Measurements from ENCODE around the gene GTSF1L.

The GTSF1L gene

DNA sequence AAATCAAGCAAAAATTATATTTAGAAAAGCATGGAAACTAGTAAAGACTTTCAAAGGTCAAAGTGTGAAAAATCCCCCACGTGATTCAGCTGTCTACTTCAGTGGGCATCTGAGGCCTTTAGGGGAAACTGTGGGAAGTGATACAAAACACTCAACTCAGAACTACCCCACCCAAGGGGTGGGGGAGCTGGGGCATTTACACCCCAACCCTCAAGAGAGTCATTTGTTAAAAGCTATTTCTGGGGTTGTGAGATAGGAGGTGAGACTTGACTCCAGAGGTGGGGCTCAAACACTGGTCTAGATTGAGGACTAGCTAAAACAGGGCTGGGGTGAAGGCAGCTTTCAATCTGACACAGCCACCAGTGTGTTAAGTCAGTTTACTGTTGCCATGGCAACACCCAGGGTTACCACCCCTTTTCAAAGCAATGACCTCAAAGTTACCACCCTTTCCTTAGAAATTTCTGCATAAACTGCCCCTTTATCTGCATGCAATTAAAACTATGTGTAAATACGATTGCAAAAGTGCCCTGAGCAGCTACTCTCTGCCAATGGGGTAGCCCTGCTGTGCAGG lies 9.9 kb upstream of the GTSF1L start:
- H3K27ac Mint-ChIP-seq, result peak overlapping the region; percentile 50
- H3K4me1 Mint-ChIP-seq (ENCODE audit: low read depth), result peaks cover 20% of the 10 kb centered on the region
- no peaks in the 10 kb centered on the region for H3K9me3 Mint-ChIP-seq
- peaks cover under 1% of the 10 kb centered on the region for H3K27me3 Mint-ChIP-seq (ENCODE audit: low read depth)
- peak; percentile 69 for DNase-seq (ENCODE audit: low spot score)
- no peak overlapping the region for H3K4me3 Mint-ChIP-seq
- H3K36me3 Mint-ChIP-seq (ENCODE audit: low read depth), result no peaks in the 10 kb centered on the region

- no peaks in the 10 kb centered on the region for H3K27me3 Mint-ChIP-seq (ENCODE audit: low read depth)
- H3K4me1 Mint-ChIP-seq (ENCODE audit: low read depth), result peaks cover 25% of the 10 kb centered on the region
- H3K4me3 Mint-ChIP-seq, result no peak overlapping the region
- H3K27ac Mint-ChIP-seq, result no peak overlapping the region
- no peak for DNase-seq (ENCODE audit: low spot score)
- H3K36me3 Mint-ChIP-seq (ENCODE audit: low read depth), result no peaks in the 10 kb centered on the region
- peaks cover 12% of the 10 kb centered on the region for H3K9me3 Mint-ChIP-seq
These were observed 5.1 kb upstream of the GTSF1L start for GRCh38 chr20:43731927-43732326.

DNA sequence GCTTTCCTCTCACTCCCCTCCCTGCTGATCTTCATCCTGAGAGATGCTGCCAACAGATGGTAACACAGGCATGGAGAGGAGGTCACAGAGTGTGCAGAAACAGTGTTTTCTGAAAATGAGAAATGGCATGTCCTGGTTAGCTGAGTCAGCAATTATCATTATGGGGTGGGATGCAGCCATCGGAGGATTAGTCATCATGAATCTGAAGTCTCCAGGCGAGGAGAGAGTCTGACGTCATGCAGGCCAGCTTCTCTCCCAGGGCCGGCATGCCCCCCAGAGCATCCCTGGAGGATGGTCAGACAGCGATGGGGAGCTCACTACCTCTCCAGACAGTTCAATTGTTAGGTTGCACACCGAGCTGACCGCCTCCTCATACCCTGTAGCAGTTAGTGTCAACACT lies 4.7 kb upstream of the GTSF1L start:
- Mint-ChIP-seq H3K4me3 (no peak overlapping the region), H3K27ac (no peak overlapping the region), H3K36me3 (ENCODE audit: low read depth) (no peaks in the 10 kb centered on the region), H3K27me3 (ENCODE audit: low read depth) (no peaks in the 10 kb centered on the region), H3K4me1 (ENCODE audit: low read depth) (peaks cover 21% of the 10 kb centered on the region), H3K9me3 (peaks cover 12% of the 10 kb centered on the region)
- no peak for DNase-seq (ENCODE audit: low spot score)

GRCh38 chr20:43728686-43729255 lies 2.0 kb upstream of the GTSF1L start:
- H3K27ac Mint-ChIP-seq, result peak overlapping the region; percentile 6
- H3K27me3 Mint-ChIP-seq (ENCODE audit: low read depth), result no peaks in the 10 kb centered on the region
- no peak overlapping the region for H3K4me3 Mint-ChIP-seq
- no peak for DNase-seq (ENCODE audit: low spot score)
- peaks cover 12% of the 10 kb centered on the region for H3K9me3 Mint-ChIP-seq
- H3K4me1 Mint-ChIP-seq (ENCODE audit: low read depth), result peaks cover 16% of the 10 kb centered on the region
- no peaks in the 10 kb centered on the region for H3K36me3 Mint-ChIP-seq (ENCODE audit: low read depth)

DNA sequence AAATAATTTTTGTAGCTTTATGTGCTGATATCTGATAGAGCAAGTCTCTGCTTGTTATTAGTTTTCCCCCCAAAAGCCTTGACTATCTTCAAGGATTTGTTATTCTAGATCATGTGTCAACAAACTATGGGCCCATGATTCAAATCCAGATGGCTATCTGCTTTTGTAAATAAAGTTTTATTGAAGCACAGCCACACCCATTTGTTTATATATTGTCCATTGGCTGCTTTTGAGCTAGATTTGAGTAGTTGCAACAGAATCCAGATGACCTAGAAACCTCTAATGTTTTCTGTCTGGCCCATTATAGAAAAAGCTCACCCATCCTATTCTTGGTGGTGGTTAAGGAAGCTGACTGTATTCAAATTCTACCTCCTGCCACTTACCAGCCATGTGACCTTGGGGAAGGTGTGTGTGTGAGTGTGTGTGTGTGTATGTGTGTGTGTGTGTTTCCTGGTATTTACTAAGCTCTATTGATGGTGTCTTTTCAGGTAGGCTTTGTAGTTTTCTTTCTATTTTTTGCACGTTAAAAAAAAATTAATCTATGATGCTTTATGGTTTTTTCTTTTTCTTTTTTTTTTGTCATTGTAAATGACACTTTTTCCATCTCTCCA lies 1.3 kb upstream of the GTSF1L start:
- H3K36me3 Mint-ChIP-seq (ENCODE audit: low read depth), result no peaks in the 10 kb centered on the region
- no peak for DNase-seq (ENCODE audit: low spot score)
- peaks cover 11% of the 10 kb centered on the region for H3K4me1 Mint-ChIP-seq (ENCODE audit: low read depth)

GRCh38 chr20:43726333-43726732 lies 469 bp downstream of the GTSF1L start:
- DNase-seq (ENCODE audit: low spot score), result no peak
- no peaks in the 10 kb centered on the region for H3K27me3 Mint-ChIP-seq (ENCODE audit: low read depth)
- no peaks in the 10 kb centered on the region for H3K36me3 Mint-ChIP-seq (ENCODE audit: low read depth)
- H3K4me3 Mint-ChIP-seq, result no peak overlapping the region
- H3K4me1 Mint-ChIP-seq (ENCODE audit: low read depth), result peaks cover 13% of the 10 kb centered on the region
- H3K9me3 Mint-ChIP-seq, result peaks cover 12% of the 10 kb centered on the region
- no peak overlapping the region for H3K27ac Mint-ChIP-seq

More for the DNA sequence above, 1.3 kb upstream of the GTSF1L start:
- H3K9me3 Mint-ChIP-seq, result peaks cover 12% of the 10 kb centered on the region
- no peak overlapping the region for H3K4me3 Mint-ChIP-seq
- H3K27me3 Mint-ChIP-seq (ENCODE audit: low read depth), result no peaks in the 10 kb centered on the region
- no peak overlapping the region for H3K27ac Mint-ChIP-seq

DNA sequence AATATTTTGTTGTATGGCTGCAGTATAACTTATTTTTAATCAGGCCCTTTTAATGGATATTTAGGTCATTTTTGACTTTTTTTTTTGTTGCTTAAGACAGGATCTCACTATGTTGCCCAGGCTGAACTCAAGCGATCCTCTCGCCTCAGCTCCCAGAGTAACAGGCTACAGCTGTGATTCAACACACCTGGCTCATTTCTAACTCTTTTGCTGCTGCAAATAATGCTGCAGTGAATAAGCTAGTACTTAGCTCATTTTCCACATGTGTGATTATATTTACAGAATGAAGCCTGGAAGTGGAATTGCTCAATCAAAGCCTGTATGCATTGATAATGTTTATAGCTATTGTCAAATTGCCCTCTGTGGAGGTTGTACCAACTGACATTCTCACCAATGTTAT lies 1.1 kb downstream of the GTSF1L start:
- Mint-ChIP-seq H3K27ac (no peak overlapping the region), H3K4me1 (ENCODE audit: low read depth) (peaks cover 13% of the 10 kb centered on the region), H3K4me3 (no peak overlapping the region), H3K36me3 (ENCODE audit: low read depth) (no peaks in the 10 kb centered on the region), H3K27me3 (ENCODE audit: low read depth) (no peaks in the 10 kb centered on the region), H3K9me3 (peaks cover 12% of the 10 kb centered on the region)
- no peak for DNase-seq (ENCODE audit: low spot score)

DNA sequence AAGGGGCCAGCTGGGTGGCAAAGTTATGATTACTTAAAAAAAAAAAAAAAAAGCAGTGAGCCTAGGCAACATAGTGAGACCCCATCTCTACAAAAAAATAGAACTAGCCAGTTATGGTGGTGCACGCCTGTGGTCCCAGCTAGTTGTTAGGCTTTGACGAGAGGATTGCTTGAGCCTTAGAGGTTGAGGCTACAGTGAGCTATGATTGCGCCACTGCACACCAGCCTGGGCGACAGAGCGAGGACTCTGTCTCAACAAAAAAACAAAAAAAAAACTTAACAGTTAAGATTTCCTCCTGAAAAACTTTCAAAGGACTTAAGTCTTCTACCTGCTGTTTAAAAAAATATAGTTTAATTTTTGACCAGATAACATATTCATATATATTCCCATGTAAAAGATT lies 2.4 kb downstream of the GTSF1L start:
- Mint-ChIP-seq H3K4me3 (no peak overlapping the region), H3K27ac (no peak overlapping the region), H3K9me3 (peaks cover 12% of the 10 kb centered on the region), H3K27me3 (ENCODE audit: low read depth) (no peaks in the 10 kb centered on the region), H3K4me1 (ENCODE audit: low read depth) (peaks cover 13% of the 10 kb centered on the region), H3K36me3 (ENCODE audit: low read depth) (peaks cover 9% of the 10 kb centered on the region)
- no peak for DNase-seq (ENCODE audit: low spot score)

DNA sequence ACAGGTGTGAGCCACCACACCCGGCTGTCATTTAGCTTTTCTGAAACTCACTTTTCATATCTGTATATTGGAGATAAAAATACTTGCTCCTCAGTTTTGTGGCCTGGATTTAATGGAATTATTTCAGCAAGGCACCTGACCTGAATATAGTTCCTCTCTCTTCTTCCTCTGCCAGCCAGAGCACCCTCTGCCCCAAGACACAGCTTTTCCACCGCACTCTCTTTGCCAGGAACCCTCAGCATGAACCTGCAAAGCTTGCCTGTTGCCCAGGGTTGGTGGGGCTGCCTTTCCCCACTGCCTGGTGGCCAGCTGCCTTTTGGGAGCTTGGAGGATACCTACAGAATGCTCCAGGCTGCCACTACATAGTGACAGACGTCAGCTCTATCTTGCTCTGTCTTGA lies 3.1 kb downstream of the GTSF1L start:
- Mint-ChIP-seq H3K9me3 (peaks cover 8% of the 10 kb centered on the region), H3K36me3 (ENCODE audit: low read depth) (peaks cover 14% of the 10 kb centered on the region), H3K27me3 (ENCODE audit: low read depth) (no peaks in the 10 kb centered on the region), H3K4me1 (ENCODE audit: low read depth) (peaks cover 7% of the 10 kb centered on the region), H3K4me3 (no peak overlapping the region), H3K27ac (no peak overlapping the region)
- DNase-seq (ENCODE audit: low spot score), result no peak

GRCh38 chr20:43723186-43723585 lies 3.6 kb downstream of the GTSF1L start:
- peaks cover 2% of the 10 kb centered on the region for H3K9me3 Mint-ChIP-seq
- no peak for DNase-seq (ENCODE audit: low spot score)
- H3K4me1 Mint-ChIP-seq (ENCODE audit: low read depth), result peaks cover 5% of the 10 kb centered on the region
- H3K36me3 Mint-ChIP-seq (ENCODE audit: low read depth), result peaks cover 14% of the 10 kb centered on the region
- H3K4me3 Mint-ChIP-seq, result no peak overlapping the region
- H3K27me3 Mint-ChIP-seq (ENCODE audit: low read depth), result no peaks in the 10 kb centered on the region
- no peak overlapping the region for H3K27ac Mint-ChIP-seq

GRCh38 chr20:43722153-43722505 lies 4.7 kb downstream of the GTSF1L start:
- Mint-ChIP-seq H3K9me3 (no peaks in the 10 kb centered on the region), H3K4me1 (ENCODE audit: low read depth) (peaks cover 10% of the 10 kb centered on the region), H3K4me3 (peak overlapping the region; percentile 41), H3K27ac (no peak overlapping the region), H3K27me3 (ENCODE audit: low read depth) (no peaks in the 10 kb centered on the region), H3K36me3 (ENCODE audit: low read depth) (peaks cover 16% of the 10 kb centered on the region)
- peak; percentile 42 for DNase-seq (ENCODE audit: low spot score)

GRCh38 chr20:43721429-43722152 lies 5.2 kb downstream of the GTSF1L start:
- Mint-ChIP-seq H3K27me3 (ENCODE audit: low read depth) (no peaks in the 10 kb centered on the region), H3K4me1 (ENCODE audit: low read depth) (peaks cover 10% of the 10 kb centered on the region), H3K9me3 (no peaks in the 10 kb centered on the region), H3K4me3 (peak overlapping the region; percentile 41), H3K27ac (no peak overlapping the region), H3K36me3 (ENCODE audit: low read depth) (peaks cover 19% of the 10 kb centered on the region)
- no peak for DNase-seq (ENCODE audit: low spot score)

GRCh38 chr20:43721097-43721428 lies 5.7 kb downstream of the GTSF1L start:
- Mint-ChIP-seq H3K36me3 (ENCODE audit: low read depth) (peaks cover 19% of the 10 kb centered on the region), H3K4me1 (ENCODE audit: low read depth) (peaks cover 10% of the 10 kb centered on the region), H3K27me3 (ENCODE audit: low read depth) (no peaks in the 10 kb centered on the region), H3K9me3 (no peaks in the 10 kb centered on the region), H3K4me3 (no peak overlapping the region), H3K27ac (no peak overlapping the region)
- no peak for DNase-seq (ENCODE audit: low spot score)

DNA sequence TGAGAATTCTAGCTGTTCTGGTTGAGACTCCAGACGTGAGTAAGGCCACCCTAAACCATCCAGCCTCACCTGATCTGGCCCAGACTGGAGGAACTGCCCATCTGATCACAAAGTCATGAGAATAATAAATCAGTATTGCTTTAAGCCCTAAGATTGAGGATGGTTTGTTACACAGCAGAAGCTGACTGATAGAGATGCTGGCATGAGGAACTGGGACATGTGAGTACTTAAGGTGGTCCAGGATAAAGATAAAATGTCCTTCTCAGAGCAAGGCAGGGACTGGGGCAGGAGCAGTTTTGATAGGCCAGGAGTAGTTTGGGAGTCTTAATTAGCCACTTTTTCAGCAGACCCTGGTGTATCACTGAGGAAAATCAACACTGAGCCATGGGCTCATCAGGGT lies 6.8 kb downstream of the GTSF1L start:
- Mint-ChIP-seq H3K4me3 (no peak overlapping the region), H3K27ac (no peak overlapping the region), H3K4me1 (ENCODE audit: low read depth) (peaks cover 10% of the 10 kb centered on the region)

More for the DNA sequence above, 6.8 kb downstream of the GTSF1L start:
- H3K27me3 Mint-ChIP-seq (ENCODE audit: low read depth), result no peaks in the 10 kb centered on the region
- H3K9me3 Mint-ChIP-seq, result no peaks in the 10 kb centered on the region
- H3K36me3 Mint-ChIP-seq (ENCODE audit: low read depth), result peaks cover 25% of the 10 kb centered on the region
- DNase-seq (ENCODE audit: low spot score), result no peak
